Nephron (organoid): ENCODE data around the gene CCNB1IP1.
"Not testable (repeated sequence)": the region's sequence is repeated elsewhere in the genome, so short reads cannot be mapped to it uniquely, and the experiment has no call there.

ENCODE experiments used
- H3K27ac Mint-ChIP-seq, 3 experiments: 2 replicates each; pipeline ENCODE4 v1.8.0; 2020; ENCODE audit warnings: mixed read lengths in 3 of 3, mild to moderate bottlenecking in 2 of 3, moderate library complexity in 1 of 3
- H3K27me3 Mint-ChIP-seq: 2 replicates; pipeline ENCODE4 v1.8.0; 2021; ENCODE audit warnings: low read depth, mild to moderate bottlenecking, moderate library complexity, mixed read lengths
- H3K36me3 Mint-ChIP-seq: 2 replicates; pipeline ENCODE4 v1.8.0; 2020; ENCODE audit warnings: low read depth, mixed read lengths
- H3K4me1 Mint-ChIP-seq: 2 replicates; pipeline ENCODE4 v1.8.0; 2020; ENCODE audit warnings: mixed read lengths
- H3K4me3 Mint-ChIP-seq, 3 experiments: 2 replicates each; pipeline ENCODE4 v1.8.0; 2020; ENCODE audit warnings: mild to moderate bottlenecking in 3 of 3, mixed read lengths in 3 of 3, moderate library complexity in 2 of 3
- H3K9me3 Mint-ChIP-seq: 2 replicates; pipeline ENCODE4 v1.8.0; 2020; ENCODE audit warnings: mixed read lengths
- CTCF ChIP-seq, 3 experiments: fragments of 200-600 bp; sonication (generic); IDR thresholded peaks; one replicate each; pipeline ENCODE4 v1.5.0; 2021; ENCODE audit warnings: antibody characterized with exemption in 3 of 3; ENCODE audit not compliant: unreplicated experiment in 3 of 3

Gene CCNB1IP1

DNA sequence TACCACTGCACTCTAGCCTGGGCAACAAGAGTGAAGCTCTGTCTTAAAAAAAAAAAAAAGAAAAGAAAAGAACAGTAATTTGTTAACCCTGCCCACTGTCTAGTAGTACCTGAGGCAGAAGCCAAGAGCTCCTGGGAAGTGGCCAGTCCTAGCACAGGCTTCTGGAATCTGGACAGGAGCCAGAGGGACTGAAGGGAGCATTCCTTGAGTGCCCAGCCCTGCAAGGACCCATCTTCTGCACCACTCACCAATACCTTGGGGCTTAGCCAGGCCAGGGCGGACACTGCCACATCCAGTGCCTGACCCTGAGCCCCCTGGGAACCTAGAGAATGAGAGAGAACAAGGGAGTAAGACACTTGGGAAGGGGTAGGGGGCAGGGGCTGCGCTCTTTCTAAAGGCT, 44.1 kb upstream of the CCNB1IP1 start:
- H3K9me3 Mint-ChIP-seq, result no peaks in the 10 kb centered on the region
- H3K36me3 Mint-ChIP-seq, result peaks cover 60% of the 10 kb centered on the region

DNA sequence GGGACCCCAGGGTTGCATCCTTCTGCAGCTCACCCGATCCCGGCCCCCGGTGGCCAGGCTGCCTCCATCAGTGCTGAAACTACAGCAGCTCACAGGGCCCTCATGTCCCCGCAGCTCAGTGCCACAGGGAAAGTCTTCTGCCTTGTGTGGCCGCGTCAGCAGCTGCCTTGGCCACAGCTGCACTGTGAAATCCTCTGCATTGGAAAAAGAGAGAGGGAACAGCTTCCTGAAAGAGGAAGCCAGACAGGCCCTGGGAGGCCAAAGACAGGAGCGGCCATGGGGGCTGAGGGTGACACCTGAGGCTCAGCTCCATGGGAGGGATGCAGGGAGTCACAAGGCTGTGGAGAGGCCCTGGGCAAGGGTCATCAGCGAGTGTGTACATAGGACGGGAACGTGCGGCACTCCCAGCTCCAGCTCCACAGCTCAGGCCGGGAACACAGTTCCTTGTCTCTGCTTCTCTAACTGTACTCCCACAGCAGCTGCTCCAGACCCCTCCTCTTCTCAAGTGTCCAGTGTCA, 43.1 kb upstream of the CCNB1IP1 start:
- H3K27ac Mint-ChIP-seq, result peak overlapping the region in 1 of 3 experiments; percentile 61
- no peaks in the 10 kb centered on the region for H3K27me3 Mint-ChIP-seq
- no peak for TF ChIP-seq CTCF (IDR thresholded peaks at IDR 0.05; ENCODE audit: unreplicated experiment in 3 of 3)

More for the DNA sequence above, 44.1 kb upstream of the CCNB1IP1 start:
- peaks cover 8% of the 10 kb centered on the region for H3K4me1 Mint-ChIP-seq
- H3K4me3 Mint-ChIP-seq, result no peak overlapping the region
- H3K27me3 Mint-ChIP-seq, result no peaks in the 10 kb centered on the region
- H3K27ac Mint-ChIP-seq, result no peak overlapping the region
- no peak for TF ChIP-seq CTCF (IDR thresholded peaks at IDR 0.05; ENCODE audit: unreplicated experiment in 3 of 3)

GRCh38 chr14:20375471-20375870, 42.4 kb upstream of the CCNB1IP1 start:
- H3K4me1 Mint-ChIP-seq, result peaks cover 8% of the 10 kb centered on the region

More for the DNA sequence above, 43.1 kb upstream of the CCNB1IP1 start:
- Mint-ChIP-seq H3K9me3 (no peaks in the 10 kb centered on the region), H3K4me1 (peaks cover 8% of the 10 kb centered on the region), H3K4me3 (no peak overlapping the region), H3K36me3 (peaks cover 66% of the 10 kb centered on the region)

DNA sequence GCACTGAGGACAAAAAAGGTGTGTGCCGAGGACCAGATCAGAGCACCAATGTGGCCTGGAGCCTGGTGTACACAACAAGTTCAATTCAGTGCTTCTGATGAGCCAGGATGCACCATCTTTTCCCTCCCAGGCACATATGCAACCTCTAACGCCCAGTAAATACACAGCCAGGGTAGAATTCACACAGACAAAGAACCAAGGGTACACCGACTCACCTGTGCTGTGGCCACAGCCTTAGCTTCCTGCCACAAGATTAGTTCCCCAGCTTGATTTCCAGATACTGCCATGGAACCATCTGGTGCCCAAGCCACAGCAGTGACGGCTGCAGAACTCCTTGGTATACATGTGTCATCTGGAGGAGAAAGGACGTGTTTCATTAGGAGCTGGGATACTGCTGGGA, 39.7 kb upstream of the CCNB1IP1 start:
- TF ChIP-seq CTCF (IDR thresholded peaks at IDR 0.05; ENCODE audit: unreplicated experiment in 3 of 3), result no peak
- peaks cover 8% of the 10 kb centered on the region for H3K4me1 Mint-ChIP-seq
- no peak overlapping the region for H3K4me3 Mint-ChIP-seq
- H3K9me3 Mint-ChIP-seq, result no peaks in the 10 kb centered on the region
- H3K27ac Mint-ChIP-seq, result no peak overlapping the region
- no peaks in the 10 kb centered on the region for H3K27me3 Mint-ChIP-seq
- H3K36me3 Mint-ChIP-seq, result peaks cover 75% of the 10 kb centered on the region

More at GRCh38 chr14:20375471-20375870, 42.4 kb upstream of the CCNB1IP1 start:
- Mint-ChIP-seq H3K9me3 (no peaks in the 10 kb centered on the region), H3K27ac (peak overlapping the region in 1 of 3 experiments; percentile 61), H3K4me3 (no peak overlapping the region), H3K36me3 (peaks cover 67% of the 10 kb centered on the region), H3K27me3 (no peaks in the 10 kb centered on the region)
- TF ChIP-seq CTCF (IDR thresholded peaks at IDR 0.05; ENCODE audit: unreplicated experiment in 3 of 3), result no peak

- Mint-ChIP-seq H3K27ac (no peak overlapping the region), H3K4me1 (no peaks in the 10 kb centered on the region), H3K36me3 (peaks cover 51% of the 10 kb centered on the region), H3K9me3 (no peaks in the 10 kb centered on the region), H3K27me3 (no peaks in the 10 kb centered on the region), H3K4me3 (no peak overlapping the region)
- TF ChIP-seq CTCF (IDR thresholded peaks at IDR 0.05; ENCODE audit: unreplicated experiment in 3 of 3), result no peak
Observed at GRCh38 chr14:20365928-20366327, 32.8 kb upstream of the CCNB1IP1 start.

GRCh38 chr14:20358474-20358873, 25.4 kb upstream of the CCNB1IP1 start:
- peaks cover 70% of the 10 kb centered on the region for H3K36me3 Mint-ChIP-seq
- H3K9me3 Mint-ChIP-seq, H3K27ac Mint-ChIP-seq, H3K27me3 Mint-ChIP-seq, H3K4me1 Mint-ChIP-seq, H3K4me3 Mint-ChIP-seq: not testable (repeated sequence)
